K562 (cell line): ENCODE measurements around the gene ARV1. TPM values are rescaled to one million over a fixed set of nuclear protein-coding genes. Genes with fewer than 3 reads are reported as not detected.

Experiments used
- ADNP ChIP-seq: fragments of 200-800 bp; sonication (Bioruptor generic); IDR thresholded peaks from 2 replicates; pipeline ENCODE4 v1.6.1; 2016; ENCODE audit warnings: missing genetic modification characterization, missing compliant biosample characterization
- ATF6 ChIP-seq: sonication (generic); formaldehyde crosslinking; IDR thresholded peaks from 2 replicates; pipeline ENCODE4 v1.4.0; 2020; ENCODE audit warnings: mild to moderate bottlenecking, missing genetic modification reagents
- GTF2B ChIP-seq: IDR thresholded peaks from 2 replicates; pipeline ENCODE4 v1.6.1; 2011; ENCODE audit not compliant: insufficient read length; ENCODE audit errors: extremely low read depth
- HEY1 ChIP-seq: fragments of 250-450 bp; sonication (Bioruptor Pico); IDR thresholded peaks from 2 replicates; pipeline ENCODE4 v1.5.0; 2020; ENCODE audit warnings: mild to moderate bottlenecking, moderate library complexity, borderline replicate concordance
- IRF1 ChIP-seq: sonication (generic); formaldehyde crosslinking; IDR thresholded peaks from 2 replicates; pipeline ENCODE4 v1.8.0; 2022; ENCODE audit warnings: missing genetic modification reagents, mild to moderate bottlenecking, borderline replicate concordance
- NCOA1 ChIP-seq: fragments of 450-650 bp; IDR thresholded peaks from 2 replicates; pipeline ENCODE4 v1.6.1; 2016; ENCODE audit warnings: low read depth
- NFIX ChIP-seq: fragments of 250-450 bp; sonication (Bioruptor Pico); IDR thresholded peaks from 2 replicates; pipeline ENCODE4 v1.4.0; 2020; ENCODE audit warnings: low read depth, mild to moderate bottlenecking, moderate library complexity
- NR1H2 ChIP-seq: sonication (generic); formaldehyde crosslinking; IDR thresholded peaks from 2 replicates; pipeline ENCODE4 v1.4.0; 2020; ENCODE audit warnings: mild to moderate bottlenecking, missing genetic modification reagents
- PKNOX1 ChIP-seq: fragments of 450-650 bp; IDR thresholded peaks from 2 replicates; pipeline ENCODE4 v1.6.1; 2016
- RBFOX2 ChIP-seq: fragments of 200-400 bp; formaldehyde crosslinking; IDR thresholded peaks from 2 replicates; pipeline ENCODE4 v1.6.1; 2017; ENCODE audit warnings: low read depth, mild to moderate bottlenecking, low read length, moderate library complexity
- SREBF1 ChIP-seq: fragments of 150-350 bp; IDR thresholded peaks from 2 replicates; pipeline ENCODE4 v1.6.1; 2014; ENCODE audit warnings: antibody characterized with exemption, low read depth, low read length, borderline replicate concordance
- SRSF1 ChIP-seq: fragments of 200-400 bp; formaldehyde crosslinking; IDR thresholded peaks from 2 replicates; pipeline ENCODE4 v1.6.1; 2017; ENCODE audit warnings: mild to moderate bottlenecking, low read depth, low read length, moderate library complexity
- TEAD4 ChIP-seq, 2 experiments: sonication (generic) in 1 of 2; formaldehyde crosslinking in 1 of 2; IDR thresholded peaks; 2 replicates each; pipeline versions ENCODE4 v1.6.1 to v1.8.0; 2012 to 2022; ENCODE audit warnings: borderline replicate concordance in 1 of 2, inconsistent platforms in 1 of 2, low read length in 1 of 2, mild to moderate bottlenecking in 1 of 2, missing genetic modification reagents in 1 of 2
- THAP12 ChIP-seq: fragments of 250-450 bp; sonication (Bioruptor Pico); IDR thresholded peaks from 2 replicates; pipeline ENCODE4 v1.9.0; 2021; ENCODE audit warnings: mild to moderate bottlenecking, inconsistent platforms
- YBX1 ChIP-seq: fragments of 450-650 bp; IDR thresholded peaks from 2 replicates; pipeline ENCODE4 v1.7.1; 2016; ENCODE audit warnings: mild to moderate bottlenecking
- ZBTB8A ChIP-seq: fragments of 450-650 bp; IDR thresholded peaks from 2 replicates; pipeline ENCODE4 v1.6.1; 2018; ENCODE audit warnings: mild to moderate bottlenecking, moderate library complexity; ENCODE audit not compliant: partially characterized antibody
- ZC3H11A ChIP-seq: IDR thresholded peaks from 2 replicates; pipeline ENCODE4 v1.6.1; 2012; ENCODE audit warnings: low read depth, low read length, improper control_type of control experiment
- ZNF384 ChIP-seq: IDR thresholded peaks from 2 replicates; pipeline ENCODE4 v1.6.1; 2012; ENCODE audit warnings: low read depth, low read length, improper control_type of control experiment
- ZNF655 ChIP-seq: fragments of 250-450 bp; sonication (Bioruptor Pico); IDR thresholded peaks from 2 replicates; pipeline ENCODE4 v1.5.0; 2021
- polyA plus RNA-seq, 8 experiments: library from polyadenylated mRNA; depleted of rRNA in 4 of 8; stranded (reverse) in 5 of 8; unstranded in 3 of 8; fragments of >200 nt; fragmentation: Nextera tagmentation in 2 of 8; fragmentation: Illumina TruSeq in 1 of 8; extraction: Ambion mirVana in 2 of 8; extraction: Trizol in 1 of 8; gene quantifications; 2 replicates each; pipeline versions ENCODE4 v1.2.1 to v1.2.3, GENCODE V29; 2011 to 2014; ENCODE audit warnings: inconsistent platforms in 1 of 8, missing spikeins in 1 of 8
- total RNA-seq, 7 experiments: library from RNA; depleted of rRNA in 6 of 7; stranded (reverse); fragments of >200 nt in 6 of 7; fragmentation: Illumina TruSeq in 2 of 7; extraction: Trizol in 2 of 7; gene quantifications; 2 replicates each; pipeline versions ENCODE4 v1.2.1 to v1.2.3, GENCODE V29; 2011 to 2021; ENCODE audit warnings: low replicate concordance in 1 of 7

The ARV1 gene
- total and polyA plus RNA-seq, 9 of the 15 experiments (the other 6 are each of a cell fraction or from before 2014, with no cell fraction given) = 54.8 to 139 (median 74.0) TPM

GRCh38 chr1:231046730-231047395 lies 68.0 kb downstream of the ARV1 start (continued):
- TF ChIP-seq PKNOX1 = no peak
- TF ChIP-seq ZNF384 = no peak
- no peak for TF ChIP-seq ATF6 (CRISPR knock-in tag)
- peak; percentile 90; the same call in 1 of the 2 replicates for TF ChIP-seq YBX1
- TF ChIP-seq IRF1 = no peak
- no peak for TF ChIP-seq ZBTB8A
- no peak for TF ChIP-seq NR1H2 (CRISPR knock-in tag)
- TF ChIP-seq THAP12 (CRISPR knock-in tag) = no peak
- peak; percentile 70 for TF ChIP-seq TEAD4 (IDR thresholded peaks at IDR 0.05; ENCODE audit: low read length)
- no peak for TF ChIP-seq TEAD4 (CRISPR knock-in tag; IDR thresholded peaks at IDR 0.05; ENCODE audit: borderline replicate concordance)
- TF ChIP-seq SRSF1 = no peak
- no peak for TF ChIP-seq SREBF1
- no peak for TF ChIP-seq RBFOX2
- no peak for TF ChIP-seq GTF2B
- no peak for TF ChIP-seq HEY1 (CRISPR knock-in tag)
- no peak for TF ChIP-seq ADNP (tag)
- peak; percentile 45; the same call in 1 of the 2 replicates for TF ChIP-seq NCOA1
- no peak for TF ChIP-seq ZC3H11A
- TF ChIP-seq NFIX = no peak
- TF ChIP-seq ZNF655 (CRISPR knock-in tag) = no peak
